A549 (cell line): ENCODE data around the gene ANKRD10.

Experiments
- GATA3 ChIP-seq: IDR thresholded peaks from 2 replicates; pipeline ENCODE4 v1.6.1; 2012; ENCODE audit warnings: borderline replicate concordance
- POLR2A ChIP-seq: IDR thresholded peaks from 2 replicates; pipeline ENCODE4 v1.6.1; 2012; ENCODE audit warnings: mild to moderate bottlenecking, low read length
- RFX5 ChIP-seq: fragments of 450-650 bp; IDR thresholded peaks from 2 replicates; pipeline ENCODE4 v1.7.1; 2014; ENCODE audit warnings: antibody characterized with exemption, mild to moderate bottlenecking, moderate library complexity
- TF ChIP-seq, protein P1 (sequence below): fragments of >200 bp; sonication (Bioruptor Twin); formaldehyde crosslinking; IDR thresholded peaks from 3 replicates; pipeline ENCODE4 v1.5.1; 2016
- TF ChIP-seq, protein P2 (sequence below): fragments of 200-600 bp; sonication (generic); IDR thresholded peaks from 2 replicates; pipeline ENCODE4 v1.6.1; 2016; ENCODE audit warnings: antibody characterized with exemption, mild to moderate bottlenecking, moderate library complexity

- TF ChIP-seq, protein P1, sequence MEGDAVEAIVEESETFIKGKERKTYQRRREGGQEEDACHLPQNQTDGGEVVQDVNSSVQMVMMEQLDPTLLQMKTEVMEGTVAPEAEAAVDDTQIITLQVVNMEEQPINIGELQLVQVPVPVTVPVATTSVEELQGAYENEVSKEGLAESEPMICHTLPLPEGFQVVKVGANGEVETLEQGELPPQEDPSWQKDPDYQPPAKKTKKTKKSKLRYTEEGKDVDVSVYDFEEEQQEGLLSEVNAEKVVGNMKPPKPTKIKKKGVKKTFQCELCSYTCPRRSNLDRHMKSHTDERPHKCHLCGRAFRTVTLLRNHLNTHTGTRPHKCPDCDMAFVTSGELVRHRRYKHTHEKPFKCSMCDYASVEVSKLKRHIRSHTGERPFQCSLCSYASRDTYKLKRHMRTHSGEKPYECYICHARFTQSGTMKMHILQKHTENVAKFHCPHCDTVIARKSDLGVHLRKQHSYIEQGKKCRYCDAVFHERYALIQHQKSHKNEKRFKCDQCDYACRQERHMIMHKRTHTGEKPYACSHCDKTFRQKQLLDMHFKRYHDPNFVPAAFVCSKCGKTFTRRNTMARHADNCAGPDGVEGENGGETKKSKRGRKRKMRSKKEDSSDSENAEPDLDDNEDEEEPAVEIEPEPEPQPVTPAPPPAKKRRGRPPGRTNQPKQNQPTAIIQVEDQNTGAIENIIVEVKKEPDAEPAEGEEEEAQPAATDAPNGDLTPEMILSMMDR, result no peak
- TF ChIP-seq RFX5 (no peak), GATA3 (no peak), POLR2A (no peak)
- TF ChIP-seq, protein P2, sequence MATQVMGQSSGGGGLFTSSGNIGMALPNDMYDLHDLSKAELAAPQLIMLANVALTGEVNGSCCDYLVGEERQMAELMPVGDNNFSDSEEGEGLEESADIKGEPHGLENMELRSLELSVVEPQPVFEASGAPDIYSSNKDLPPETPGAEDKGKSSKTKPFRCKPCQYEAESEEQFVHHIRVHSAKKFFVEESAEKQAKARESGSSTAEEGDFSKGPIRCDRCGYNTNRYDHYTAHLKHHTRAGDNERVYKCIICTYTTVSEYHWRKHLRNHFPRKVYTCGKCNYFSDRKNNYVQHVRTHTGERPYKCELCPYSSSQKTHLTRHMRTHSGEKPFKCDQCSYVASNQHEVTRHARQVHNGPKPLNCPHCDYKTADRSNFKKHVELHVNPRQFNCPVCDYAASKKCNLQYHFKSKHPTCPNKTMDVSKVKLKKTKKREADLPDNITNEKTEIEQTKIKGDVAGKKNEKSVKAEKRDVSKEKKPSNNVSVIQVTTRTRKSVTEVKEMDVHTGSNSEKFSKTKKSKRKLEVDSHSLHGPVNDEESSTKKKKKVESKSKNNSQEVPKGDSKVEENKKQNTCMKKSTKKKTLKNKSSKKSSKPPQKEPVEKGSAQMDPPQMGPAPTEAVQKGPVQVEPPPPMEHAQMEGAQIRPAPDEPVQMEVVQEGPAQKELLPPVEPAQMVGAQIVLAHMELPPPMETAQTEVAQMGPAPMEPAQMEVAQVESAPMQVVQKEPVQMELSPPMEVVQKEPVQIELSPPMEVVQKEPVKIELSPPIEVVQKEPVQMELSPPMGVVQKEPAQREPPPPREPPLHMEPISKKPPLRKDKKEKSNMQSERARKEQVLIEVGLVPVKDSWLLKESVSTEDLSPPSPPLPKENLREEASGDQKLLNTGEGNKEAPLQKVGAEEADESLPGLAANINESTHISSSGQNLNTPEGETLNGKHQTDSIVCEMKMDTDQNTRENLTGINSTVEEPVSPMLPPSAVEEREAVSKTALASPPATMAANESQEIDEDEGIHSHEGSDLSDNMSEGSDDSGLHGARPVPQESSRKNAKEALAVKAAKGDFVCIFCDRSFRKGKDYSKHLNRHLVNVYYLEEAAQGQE, result no peak
Measured at GRCh38 chr13:110945928-110946570, 31.2 kb upstream of the ANKRD10 start.
